B cell (primary cell): Measurements from ENCODE around the gene ERICH6B. TPM values are rescaled to one million over a fixed set of nuclear protein-coding genes. Genes with fewer than 3 reads are reported as not detected.

Experiments
- ATAC-seq: fragments of 200-7000 bp; cut with Tn5 transposase; one replicate; pipeline ENCODE4 v1.10.0; 2021; ENCODE audit warnings: low read depth, mild to moderate bottlenecking, moderate number of reproducible peaks, moderate library complexity
- CTCF ChIA-PET: fragments of 350-600 bp; sonication (Branson Sonifier 250); formaldehyde crosslinking; loops from one replicate; lab custom pipeline; 2021; ENCODE audit warnings: antibody characterized with exemption, inconsistent platforms; lab: Charles Lee
- POLR2A ChIA-PET: fragments of 350-600 bp; sonication (Branson Sonifier 250); formaldehyde crosslinking; loops from one replicate; lab custom pipeline; 2021; ENCODE audit warnings: antibody characterized with exemption; lab: Charles Lee
- DNase-seq: peaks from one replicate; pipeline ENCODE4 v3.0.0; 2013
- H2AFZ ChIP-seq: 2 replicates; pipeline ENCODE4 v1.6.1; 2012; ENCODE audit warnings: mild to moderate bottlenecking, low read depth, low read length; ENCODE audit not compliant: insufficient read depth, poor library complexity, severe bottlenecking
- H3K27ac ChIP-seq, 2 donors: 1 replicate in 1 of 2; 2 replicates in 1 of 2; pipeline ENCODE4 v1.5.1; 2012 to 2013; ENCODE audit warnings: low read length in 2 of 2, mild to moderate bottlenecking in 2 of 2, moderate library complexity in 1 of 2
- H3K27me3 ChIP-seq, 4 experiments: fragments of 200-600 bp in 1 of 4; sonication (generic) in 1 of 4; replicated peaks in 1 of 4; 1 replicate in 2 of 4; 2 replicates in 2 of 4; pipeline versions ENCODE4 v1.6.1 to v1.7.0; 2013 to 2016; ENCODE audit warnings: low read length in 3 of 4, mild to moderate bottlenecking in 2 of 4, mixed read lengths in 1 of 4, moderate library complexity in 1 of 4; ENCODE audit not compliant: insufficient read depth in 4 of 4, control insufficient read depth in 3 of 4; ENCODE audit errors: control extremely low read depth in 1 of 4
- H3K36me3 ChIP-seq, 2 experiments: replicated peaks in 1 of 2; 1 replicate in 1 of 2; 2 replicates in 1 of 2; pipeline versions ENCODE4 v1.6.1 to v1.7.1; 2013; ENCODE audit warnings: low read length in 1 of 2; ENCODE audit not compliant: insufficient read depth in 2 of 2, control insufficient read depth in 1 of 2; ENCODE audit errors: control extremely low read depth in 1 of 2, extremely low read depth in 1 of 2
- H3K4me1 ChIP-seq, 2 donors: fragments of 200-600 bp in 1 of 2; sonication (generic) in 1 of 2; 1 replicate in 1 of 2; 2 replicates in 1 of 2; pipeline versions ENCODE4 v1.5.1 to v1.6.1; 2013 to 2017; ENCODE audit warnings: low read length in 2 of 2; ENCODE audit not compliant: control insufficient read depth in 2 of 2, insufficient read depth in 2 of 2
- H3K4me2 ChIP-seq: replicated peaks from 2 replicates; pipeline ENCODE3; 2012; ENCODE audit warnings: mild to moderate bottlenecking, low read depth, low read length; ENCODE audit not compliant: poor library complexity, severe bottlenecking
- H3K4me3 ChIP-seq, 5 experiments: fragments of 200-600 bp in 1 of 5; sonication (generic) in 1 of 5; 1 replicate in 3 of 5; 2 replicates in 2 of 5; pipeline versions ENCODE4 v1.5.1 to v1.7.0; 2011 to 2016; ENCODE audit warnings: low read length in 4 of 5, mild to moderate bottlenecking in 4 of 5, low read depth in 2 of 5, control low read depth in 1 of 5, moderate library complexity in 1 of 5; ENCODE audit not compliant: insufficient read depth in 1 of 5; ENCODE audit errors: control extremely low read depth in 1 of 5, extremely low read depth in 1 of 5
- H3K79me2 ChIP-seq: fragments of 200-600 bp; sonication (generic); one replicate; pipeline ENCODE4 v1.6.0; 2016; ENCODE audit warnings: low read length; ENCODE audit not compliant: control insufficient read depth, insufficient read depth
- H3K9ac ChIP-seq: fragments of 200-600 bp; sonication (generic); 2 replicates; pipeline ENCODE4 v1.6.1; 2017; ENCODE audit warnings: mild to moderate bottlenecking, low read length, moderate library complexity
- H3K9me3 ChIP-seq, 3 donors: one replicate each; pipeline versions ENCODE4 v1.6.1 to v1.7.1; 2013; ENCODE audit warnings: low read length in 2 of 3; ENCODE audit not compliant: control insufficient read depth in 2 of 3, insufficient read depth in 1 of 3; ENCODE audit errors: control extremely low read depth in 1 of 3
- H4K20me1 ChIP-seq: 2 replicates; pipeline ENCODE4 v1.6.0; 2012; ENCODE audit warnings: mild to moderate bottlenecking, low read length; ENCODE audit not compliant: insufficient read depth, control insufficient read depth, poor library complexity, severe bottlenecking
- H3K27ac Mint-ChIP-seq: one replicate; pipeline ENCODE4 v1.8.0; 2021; ENCODE audit warnings: mixed read lengths
- H3K27me3 Mint-ChIP-seq: one replicate; pipeline ENCODE4 v1.8.0; 2021; ENCODE audit warnings: mixed read lengths
- H3K4me1 Mint-ChIP-seq: one replicate; pipeline ENCODE4 v1.8.0; 2021; ENCODE audit warnings: mixed read lengths
- H3K4me3 Mint-ChIP-seq: one replicate; pipeline ENCODE4 v1.8.0; 2021; ENCODE audit warnings: mixed read lengths
- H3K9me3 Mint-ChIP-seq: one replicate; pipeline ENCODE4 v1.8.0; 2022; ENCODE audit warnings: mixed read lengths; ENCODE audit not compliant: insufficient read depth
- CTCF ChIP-seq: fragments of 200-600 bp; IDR thresholded peaks from one replicate; pipeline ENCODE4 v1.8.0; 2022; ENCODE audit warnings: antibody characterized with exemption, mild to moderate bottlenecking
- EZH2 ChIP-seq: IDR thresholded peaks from 2 replicates; pipeline ENCODE4 v1.6.1; 2012; ENCODE audit warnings: borderline replicate concordance, low read depth, mild to moderate bottlenecking, moderate library complexity, low read length; ENCODE audit not compliant: insufficient read depth, poor library complexity, severe bottlenecking
- WGBS: methylation state at CpG from one replicate; pipeline ENCODE4 v1.1.5; 2013; ENCODE audit warnings: missing lambda C conversion rate; ENCODE audit not compliant: insufficient coverage; 5-methylcytosine and 5-hydroxymethylcytosine counted together
- intact Hi-C: fragments of 100-400 bp; cut with micrococcal nuclease; formaldehyde crosslinking; loops from one replicate; pipeline ENCODE4 v1.10.0; 2022
- polyA plus RNA-seq: library from polyadenylated mRNA; depleted of rRNA; stranded (reverse); fragments of >200 nt; gene quantifications from 2 replicates; pipeline ENCODE4 v1.2.3, GENCODE V29; 2012
- total RNA-seq, 2 donors: library from RNA; stranded (reverse); fragments of 120-200 nt in 1 of 2; gene quantifications; 1 replicate in 1 of 2; 2 replicates in 1 of 2; pipeline versions ENCODE4 v1.2.3 to v1.2.4, GENCODE V29; 2013 to 2022

Gene ERICH6B
- total and polyA plus RNA-seq, 2 donors (not counting 1 experiment from before 2014, with no cell fraction given), result not detected

GRCh38 chr13:45627656-45628055 is 12.1 kb upstream of the ERICH6B start:
- CTCF ChIA-PET, result no interaction called here
- no peak overlapping the region for H3K27ac Mint-ChIP-seq

More at GRCh38 chr13:45627656-45628055, 12.1 kb upstream of the ERICH6B start:
- no peak overlapping the region for H3K4me2 ChIP-seq
- H3K4me1 Mint-ChIP-seq, result no peaks in the 10 kb centered on the region
- no peaks in the 10 kb centered on the region for H3K4me1 ChIP-seq
- H3K27me3 ChIP-seq, result peaks cover 0 to 10% (median 1%) of the 10 kb centered on the region in 4 experiments
- intact Hi-C loops, result no loop called here
- no peak overlapping the region for H2AFZ ChIP-seq
- H3K36me3 ChIP-seq, result no peaks in the 10 kb centered on the region
- H3K4me3 Mint-ChIP-seq, result no peak overlapping the region
- ATAC-seq (no peak), DNase-seq (no peak)
- H3K9me3 Mint-ChIP-seq, result no peaks in the 10 kb centered on the region
- no peak overlapping the region for H3K27ac ChIP-seq
- TF ChIP-seq EZH2, result no peak
- no peak for TF ChIP-seq CTCF
- no peak overlapping the region for H3K4me3 ChIP-seq
- H3K9me3 ChIP-seq, result no peaks in the 10 kb centered on the region
- H4K20me1 ChIP-seq, result no peaks in the 10 kb centered on the region
- POLR2A ChIA-PET, result no interaction called here
- H3K79me2 ChIP-seq, result no peaks in the 10 kb centered on the region
- WGBS, result no CpG with 5 or more reads among the region's 1 CpG
- peaks cover 39% of the 10 kb centered on the region for H3K27me3 Mint-ChIP-seq
- no peak overlapping the region for H3K9ac ChIP-seq
